Fibroblast of pulmonary artery (primary cell): ENCODE data around the gene LPP.
"Not testable (repeated sequence)": the region's sequence is repeated elsewhere in the genome, so short reads cannot be mapped to it uniquely, and the experiment has no call there.

Experiments
- DNase-seq: peaks from one replicate; pipeline ENCODE4 v3.0.0-alpha.2; 2010; ENCODE audit warnings: low read depth
- H3K4me3 ChIP-seq: replicated peaks from 2 replicates; pipeline ENCODE4 v1.5.1; 2011; ENCODE audit warnings: low read depth, mild to moderate bottlenecking, control low read depth, low read length, moderate library complexity
- CTCF ChIP-seq: IDR thresholded peaks from 2 replicates; pipeline ENCODE4 v1.5.1; 2011; ENCODE audit warnings: mild to moderate bottlenecking, control low read depth, low read length, inconsistent platforms; ENCODE audit errors: missing control alignments

Gene LPP

DNA sequence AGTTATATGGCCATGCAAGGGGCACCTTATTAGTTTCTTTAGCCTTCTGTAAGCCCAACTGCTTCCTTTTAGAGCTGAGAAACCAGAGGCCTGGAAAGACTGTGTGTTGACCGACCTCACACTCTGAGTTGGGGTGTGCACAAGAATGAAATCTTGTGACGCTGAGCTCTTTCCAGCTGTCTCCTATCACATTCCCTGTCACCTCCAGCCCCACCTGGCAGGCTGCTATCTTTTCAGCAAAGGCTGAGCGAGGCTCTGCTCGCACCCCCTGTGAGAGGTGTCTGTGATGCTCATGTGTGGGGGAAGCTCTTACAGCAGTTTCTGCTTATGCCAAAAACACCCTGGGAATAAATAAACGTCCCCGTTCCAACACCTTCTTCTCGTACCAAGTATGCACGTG is 27.0 kb upstream of the LPP start:
- DNase-seq: no peak
- no peak overlapping the region for H3K4me3 ChIP-seq
- no peak for TF ChIP-seq CTCF

- H3K4me3 ChIP-seq: no peak overlapping the region
- no peak for TF ChIP-seq CTCF
- DNase-seq: no peak
These were observed 25.1 kb upstream of the LPP start for GRCh38 chr3:188128905-188129304.

GRCh38 chr3:188131023-188131422 is 22.9 kb upstream of the LPP start:
- H3K4me3 ChIP-seq, DNase-seq: not testable (repeated sequence)

- no peak for TF ChIP-seq CTCF
- H3K4me3 ChIP-seq: no peak overlapping the region
- peak; percentile 70 for DNase-seq
These were observed 20.7 kb upstream of the LPP start for GRCh38 chr3:188133219-188133618.

- DNase-seq: peak; percentile 41
- no peak overlapping the region for H3K4me3 ChIP-seq
- TF ChIP-seq CTCF: no peak
These were observed 20.3 kb upstream of the LPP start for GRCh38 chr3:188133646-188134045.

- TF ChIP-seq CTCF: no peak
- DNase-seq: no peak
- H3K4me3 ChIP-seq: no peak overlapping the region
These were observed 19.9 kb upstream of the LPP start for GRCh38 chr3:188134079-188134478.

DNA sequence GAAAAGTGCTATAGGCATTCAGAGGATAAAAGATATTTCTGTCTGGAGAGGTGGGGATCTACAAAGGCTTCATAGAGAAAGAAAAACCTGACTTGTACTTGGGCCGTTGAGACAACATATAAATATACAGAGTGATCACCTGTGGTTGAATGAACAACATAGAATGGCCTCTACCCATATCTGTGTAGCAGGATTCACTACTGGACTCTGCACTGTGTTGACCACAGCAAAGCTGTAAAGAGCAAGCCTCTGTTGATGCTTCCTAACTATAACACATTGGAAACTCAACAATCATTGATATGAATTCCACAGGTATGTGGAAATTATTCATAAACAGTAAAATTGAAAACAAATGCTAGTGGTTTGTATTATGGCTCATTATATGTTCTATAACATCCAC is 19.1 kb upstream of the LPP start:
- no peak for TF ChIP-seq CTCF
- DNase-seq: no peak
- no peak overlapping the region for H3K4me3 ChIP-seq

- H3K4me3 ChIP-seq: no peak overlapping the region
- TF ChIP-seq CTCF: no peak
- no peak for DNase-seq
These were observed 18.7 kb upstream of the LPP start for GRCh38 chr3:188135271-188135670.
